ENCODE results near the gene UVSSA. TPM values are rescaled to one million over a fixed set of nuclear protein-coding genes. Genes with fewer than 3 reads are reported as not detected.

UVSSA gene
- total RNA-seq, 1 experiment from 2014 or later = 3.6 TPM

GRCh38 chr4:1400831-1401408 lies 53.9 kb downstream of the UVSSA start:
- DNase-seq (ENCODE audit: low spot score) = no peak
- in situ Hi-C loops (cut with HindIII; ENCODE audit: low sequenced_read_pairs) = loop anchor here (25.0 kb wide), 1 partner anchor 236 kb away; no protein-coding TSS in a partner anchor

DNA sequence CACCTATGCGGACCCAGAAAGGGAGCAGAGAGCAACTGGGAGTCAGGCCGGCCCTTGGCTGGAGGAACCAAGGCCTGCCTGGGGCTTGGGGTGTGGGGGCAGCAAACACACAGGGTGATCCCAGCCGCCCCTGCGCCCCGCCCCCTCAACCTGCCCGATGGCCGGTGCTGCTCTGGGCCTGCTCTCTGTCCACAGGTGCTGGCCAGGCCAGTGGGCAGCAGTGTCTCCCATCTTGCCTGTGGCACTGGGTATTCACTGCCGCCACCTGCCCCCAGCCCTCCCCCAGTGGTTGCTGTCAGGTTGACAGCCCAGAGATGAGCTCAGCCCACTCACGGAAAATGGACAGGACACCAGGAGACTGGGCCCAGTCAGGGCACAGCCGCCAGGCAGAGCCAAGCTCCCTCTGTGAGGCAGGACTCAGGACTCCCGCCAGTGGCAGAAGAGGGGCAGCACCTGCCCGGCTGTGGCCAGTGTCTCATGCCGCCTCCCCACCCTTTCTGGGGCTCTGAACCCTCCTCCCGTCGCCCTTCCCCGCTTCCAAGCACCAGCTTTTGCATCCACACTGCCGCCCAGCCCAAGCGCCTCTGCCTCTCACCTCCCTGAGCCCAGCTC lies 54.5 kb downstream of the UVSSA start:
- DNase-seq (ENCODE audit: low spot score) = no peak
- in situ Hi-C loops (cut with HindIII; ENCODE audit: low sequenced_read_pairs) = loop anchor here (25.0 kb wide), 1 partner anchor 236 kb away; no protein-coding TSS in a partner anchor

DNA sequence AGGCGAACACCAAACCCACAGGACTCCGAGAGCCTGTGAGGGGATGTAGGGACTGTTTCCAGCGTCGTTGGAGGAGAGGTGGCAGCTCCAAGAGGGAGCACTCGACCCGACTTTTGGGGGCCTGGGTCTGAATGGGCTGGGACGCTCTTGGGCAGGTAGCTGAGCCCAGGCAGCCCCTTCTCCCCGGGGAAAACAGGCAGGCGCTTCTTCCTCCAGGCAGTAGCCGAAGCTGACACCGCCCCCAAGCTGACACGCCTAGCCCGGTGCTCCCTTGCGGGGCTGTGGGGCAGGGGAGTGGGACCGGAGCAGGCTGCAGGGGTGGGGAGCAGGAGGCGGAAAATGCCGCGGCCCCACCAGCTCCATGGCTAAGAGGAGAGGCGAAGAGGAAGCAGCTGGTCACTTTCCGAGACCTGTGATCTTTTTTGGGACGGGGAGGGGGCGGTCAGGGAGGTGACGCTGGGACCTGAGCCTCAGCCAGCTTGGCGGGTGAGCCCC lies 55.1 kb downstream of the UVSSA start:
- DNase-seq (ENCODE audit: low spot score) = no peak
- in situ Hi-C loops (cut with HindIII; ENCODE audit: low sequenced_read_pairs) = loop anchor here (25.0 kb wide), 1 partner anchor 235 kb away; no protein-coding TSS in a partner anchor

- no peak for DNase-seq (ENCODE audit: low spot score)
- in situ Hi-C loops (cut with HindIII; ENCODE audit: low sequenced_read_pairs) = loop anchor here (25.0 kb wide), 1 partner anchor 235 kb away; no protein-coding TSS in a partner anchor
Measured at GRCh38 chr4:1402516-1403091, 55.6 kb downstream of the UVSSA start.

GRCh38 chr4:1403177-1403583 lies 56.2 kb downstream of the UVSSA start:
- DNase-seq (ENCODE audit: low spot score) = no peak
- in situ Hi-C loops (cut with HindIII; ENCODE audit: low sequenced_read_pairs) = loop anchor here (25.0 kb wide), 1 partner anchor 234 kb away; no protein-coding TSS in a partner anchor

DNA sequence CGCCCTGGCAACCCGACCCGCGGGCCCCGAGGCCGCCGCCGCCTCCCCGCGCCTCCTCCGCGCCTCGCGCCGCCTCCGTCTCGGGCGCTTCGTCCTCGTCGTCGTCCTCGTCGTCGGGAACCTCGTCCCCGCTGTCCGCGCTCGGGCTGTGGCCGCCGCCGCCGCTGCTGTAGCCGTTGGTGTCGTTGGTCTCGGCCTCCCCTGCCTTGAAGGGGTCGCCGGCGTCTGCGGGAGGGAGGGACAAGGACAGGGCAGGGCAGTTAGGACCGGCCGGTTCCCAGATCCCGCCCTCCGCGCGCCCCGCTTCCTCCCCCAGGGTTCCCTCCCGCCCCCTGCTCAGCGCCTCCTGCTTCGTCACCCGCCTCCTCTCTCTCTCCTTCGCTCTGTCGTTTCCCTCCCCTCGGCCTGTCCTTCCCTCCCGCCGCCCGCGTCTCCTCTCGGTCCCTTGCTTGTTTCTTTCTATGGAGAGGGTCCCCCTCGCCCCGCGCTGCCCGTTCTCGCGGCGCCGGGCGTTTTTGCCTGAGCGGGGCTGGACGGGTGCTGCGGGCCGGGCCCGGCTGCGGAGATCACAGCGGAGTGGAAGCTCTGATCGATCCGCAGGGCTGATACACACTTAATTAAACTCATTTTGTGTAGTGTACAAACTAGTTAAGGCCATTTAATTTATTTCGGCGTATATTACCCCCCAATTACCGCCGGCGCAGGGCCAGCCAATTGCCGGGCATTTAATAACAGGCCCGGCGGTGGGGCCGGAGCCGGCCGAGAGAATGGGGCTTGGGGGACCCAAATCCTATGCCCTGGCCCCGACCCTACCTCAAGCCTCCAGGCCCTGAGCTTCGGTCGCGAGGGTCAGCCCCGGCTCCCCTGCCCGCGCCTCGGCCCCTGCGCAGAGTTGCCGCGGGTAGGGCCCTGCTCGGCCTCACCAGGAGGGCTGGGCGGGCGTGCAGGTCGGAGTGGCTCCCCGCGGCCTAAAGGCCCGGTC lies 56.9 kb downstream of the UVSSA start:
- in situ Hi-C loops (cut with HindIII; ENCODE audit: low sequenced_read_pairs) = loop anchor here (25.0 kb wide), 1 partner anchor 233 kb away; no protein-coding TSS in a partner anchor
- no peak for DNase-seq (ENCODE audit: low spot score)

DNA sequence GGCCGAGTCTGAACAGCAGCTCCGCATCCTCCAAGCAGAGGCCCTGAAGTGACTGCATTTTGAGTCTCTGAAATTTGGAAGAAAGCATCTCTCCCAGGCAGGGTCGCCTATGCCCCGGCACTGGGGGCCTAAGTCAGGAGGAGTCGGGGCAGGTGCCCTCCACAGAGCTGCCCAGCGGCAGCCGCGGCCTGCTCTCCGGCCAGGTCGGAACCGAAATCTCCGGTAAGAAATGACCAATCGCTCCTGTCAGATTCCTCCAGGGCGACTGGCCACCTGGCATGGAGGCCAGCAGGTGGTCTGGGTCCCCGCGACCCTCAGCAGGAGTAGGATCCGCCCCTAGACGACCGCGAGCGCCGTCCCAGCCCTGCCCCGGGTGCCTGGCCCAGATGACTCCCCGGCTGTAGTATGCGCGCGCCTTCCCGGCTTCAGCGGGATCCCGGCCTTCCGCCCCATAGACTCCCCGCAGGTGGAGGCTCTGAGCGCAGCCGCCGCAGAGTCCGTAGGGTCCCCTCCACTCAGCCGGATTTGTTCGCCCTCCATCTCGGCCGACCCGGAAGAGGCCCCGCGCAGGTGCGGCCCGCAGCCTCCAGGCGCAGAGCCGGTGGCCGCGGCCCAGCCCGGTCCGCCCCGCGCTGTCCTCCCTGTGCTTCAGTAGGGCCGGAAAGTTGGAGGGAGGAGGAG lies 57.7 kb downstream of the UVSSA start:
- in situ Hi-C loops (cut with HindIII; ENCODE audit: low sequenced_read_pairs) = loop anchor here (25.0 kb wide), 1 partner anchor 233 kb away; no protein-coding TSS in a partner anchor
- DNase-seq (ENCODE audit: low spot score) = no peak

DNA sequence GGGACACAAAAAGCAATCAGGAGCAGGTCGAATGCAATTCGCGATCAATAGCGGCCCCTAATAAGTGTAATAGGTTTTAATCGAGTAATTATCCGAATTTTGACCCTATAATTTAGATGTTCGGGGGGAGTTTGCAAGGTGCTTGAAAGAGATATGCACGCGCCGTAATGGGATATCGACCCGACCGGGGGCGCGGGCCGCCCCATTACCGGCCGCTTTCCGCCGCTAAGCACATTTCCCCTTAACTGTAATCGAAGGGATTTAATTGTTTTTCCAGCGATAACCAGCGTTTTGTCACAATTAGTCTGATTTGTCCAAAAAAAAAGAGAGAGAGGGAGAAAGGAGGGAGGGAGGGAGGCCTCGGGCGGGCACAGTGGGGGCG lies 58.2 kb downstream of the UVSSA start:
- in situ Hi-C loops (cut with HindIII; ENCODE audit: low sequenced_read_pairs) = loop anchor here (25.0 kb wide), 1 partner anchor 232 kb away; no protein-coding TSS in a partner anchor
- DNase-seq (ENCODE audit: low spot score) = no peak

DNA sequence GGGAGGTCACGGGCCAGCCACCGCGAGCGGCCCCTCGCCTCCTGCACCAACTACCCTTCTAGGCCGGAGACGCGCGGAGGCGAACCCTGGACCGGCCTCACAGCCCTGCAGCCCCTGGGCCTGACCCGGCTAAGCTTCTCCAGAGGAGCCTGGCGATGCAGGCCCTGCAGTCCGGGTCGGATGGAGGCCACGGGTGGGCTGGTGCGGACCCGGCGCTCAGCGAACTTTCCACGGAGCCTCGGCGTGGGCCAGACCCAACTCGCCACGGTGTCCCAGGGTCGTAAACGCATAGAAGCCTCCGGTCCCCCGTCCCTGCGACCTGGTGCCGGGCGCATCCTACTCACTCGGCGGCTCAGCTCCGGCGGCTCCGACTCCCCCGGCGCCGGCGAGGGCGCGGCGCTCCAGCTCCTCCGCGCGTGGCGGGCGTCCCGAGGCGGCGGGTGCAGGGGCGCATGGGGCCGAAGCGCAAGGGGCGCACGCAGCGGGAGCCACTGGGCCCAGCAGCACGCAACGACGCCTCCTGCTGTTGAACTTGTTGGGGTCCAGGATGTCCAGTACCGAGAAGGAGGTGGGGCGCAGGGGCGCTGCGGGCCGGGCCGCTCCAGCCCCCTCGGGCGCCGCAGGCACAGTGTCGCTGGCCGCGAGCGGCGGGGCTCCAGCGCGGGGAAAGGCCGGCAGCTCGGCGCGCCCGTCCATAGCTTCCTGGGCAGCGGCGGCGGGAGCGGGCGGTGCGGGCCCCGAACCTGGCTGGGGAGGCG lies 58.8 kb downstream of the UVSSA start:
- in situ Hi-C loops (cut with HindIII; ENCODE audit: low sequenced_read_pairs) = loop anchor here (25.0 kb wide), 1 partner anchor 231 kb away; no protein-coding TSS in a partner anchor
- no peak for DNase-seq (ENCODE audit: low spot score)

- DNase-seq (ENCODE audit: low spot score) = no peak
- in situ Hi-C loops (cut with HindIII; ENCODE audit: low sequenced_read_pairs) = loop anchor here (25.0 kb wide), 1 partner anchor 231 kb away; no protein-coding TSS in a partner anchor
Measured at GRCh38 chr4:1406394-1406980, 59.5 kb downstream of the UVSSA start, which contains the start of gene NKX1-1. Gene NKX1-1 (minus strand): TSS chr4:1406442. CDS start chr4:1406442, 0 bp downstream.

DNA sequence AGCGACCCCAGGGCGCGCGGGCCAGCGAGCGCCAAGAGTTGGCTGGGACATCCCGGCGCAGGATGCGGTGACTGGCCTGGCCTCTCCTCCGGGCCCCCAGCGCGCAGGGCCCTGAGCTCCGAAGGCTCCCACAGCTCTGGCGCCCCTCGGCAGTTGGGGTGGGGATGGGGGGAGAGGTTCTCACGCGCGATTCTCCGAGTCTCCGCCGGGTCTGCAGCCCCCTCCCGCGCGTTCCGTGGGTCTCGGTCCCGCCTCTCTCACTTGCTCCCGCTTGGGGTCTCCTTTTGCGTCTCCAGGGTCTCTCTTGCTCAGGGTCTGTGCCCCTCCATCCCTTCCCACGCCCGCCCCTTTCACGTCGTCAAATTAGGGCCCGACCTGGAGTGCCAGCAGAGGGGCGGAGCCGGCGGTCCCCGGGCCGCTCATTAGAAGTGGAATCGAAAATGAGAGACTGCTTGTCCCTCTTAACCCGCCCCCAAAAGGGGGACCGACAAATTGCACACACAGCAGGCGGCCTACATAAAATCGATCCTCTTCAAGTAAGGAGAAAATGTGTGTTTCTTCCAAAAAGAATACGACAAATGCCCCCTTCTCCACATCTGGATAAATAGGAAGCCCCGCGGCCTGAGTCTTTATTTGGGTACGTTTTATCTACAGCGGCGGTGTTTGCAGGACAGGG lies 60.1 kb downstream of the UVSSA start:
- in situ Hi-C loops (cut with HindIII; ENCODE audit: low sequenced_read_pairs) = loop anchor here (25.0 kb wide), 1 partner anchor 230 kb away; no protein-coding TSS in a partner anchor
- no peak for DNase-seq (ENCODE audit: low spot score)

DNA sequence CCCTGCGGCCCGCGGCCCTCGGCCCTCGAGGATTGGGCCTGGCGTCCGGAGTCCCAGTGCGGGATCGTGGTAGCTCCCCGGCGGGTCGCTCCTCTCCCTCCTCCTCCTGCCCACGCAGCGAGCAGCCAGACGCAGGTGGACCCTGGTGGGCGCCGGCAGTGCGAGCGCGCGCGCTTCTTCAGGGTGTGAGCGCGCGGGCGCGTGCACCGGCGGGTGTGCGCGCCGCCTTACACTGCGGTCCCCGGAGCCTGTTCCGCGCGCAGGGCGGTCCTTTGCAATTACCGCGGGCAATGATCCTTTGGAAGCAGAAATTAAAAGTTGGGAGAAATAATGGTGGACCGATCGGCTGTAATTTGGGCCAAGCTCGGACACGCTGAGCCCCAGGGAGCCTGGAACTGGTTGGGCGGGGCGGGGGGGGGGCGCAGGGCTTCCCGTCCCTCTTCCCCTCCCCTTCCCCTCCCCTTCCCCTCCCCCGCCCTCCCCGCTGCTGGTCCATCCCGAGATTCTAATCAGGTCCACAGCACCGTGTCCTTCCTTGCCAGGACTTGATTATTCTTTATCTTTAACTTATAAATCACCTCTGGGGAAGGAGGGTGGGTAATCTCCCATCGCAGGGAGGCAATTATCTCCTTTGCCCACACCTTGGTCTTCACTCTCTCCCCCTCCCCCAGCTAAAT lies 60.8 kb downstream of the UVSSA start:
- in situ Hi-C loops (cut with HindIII; ENCODE audit: low sequenced_read_pairs) = loop anchor here (25.0 kb wide), 1 partner anchor 230 kb away; no protein-coding TSS in a partner anchor
- no peak for DNase-seq (ENCODE audit: low spot score)

- DNase-seq (ENCODE audit: low spot score) = no peak
- in situ Hi-C loops (cut with HindIII; ENCODE audit: low sequenced_read_pairs) = loop anchor here (25.0 kb wide), 1 partner anchor 229 kb away; no protein-coding TSS in a partner anchor
Measured at GRCh38 chr4:1408418-1408817, 61.4 kb downstream of the UVSSA start.

GRCh38 chr4:1409079-1409478 lies 62.1 kb downstream of the UVSSA start:
- no peak for DNase-seq (ENCODE audit: low spot score)
- in situ Hi-C loops (cut with HindIII; ENCODE audit: low sequenced_read_pairs) = loop anchor here (25.0 kb wide), 1 partner anchor 228 kb away; no protein-coding TSS in a partner anchor

DNA sequence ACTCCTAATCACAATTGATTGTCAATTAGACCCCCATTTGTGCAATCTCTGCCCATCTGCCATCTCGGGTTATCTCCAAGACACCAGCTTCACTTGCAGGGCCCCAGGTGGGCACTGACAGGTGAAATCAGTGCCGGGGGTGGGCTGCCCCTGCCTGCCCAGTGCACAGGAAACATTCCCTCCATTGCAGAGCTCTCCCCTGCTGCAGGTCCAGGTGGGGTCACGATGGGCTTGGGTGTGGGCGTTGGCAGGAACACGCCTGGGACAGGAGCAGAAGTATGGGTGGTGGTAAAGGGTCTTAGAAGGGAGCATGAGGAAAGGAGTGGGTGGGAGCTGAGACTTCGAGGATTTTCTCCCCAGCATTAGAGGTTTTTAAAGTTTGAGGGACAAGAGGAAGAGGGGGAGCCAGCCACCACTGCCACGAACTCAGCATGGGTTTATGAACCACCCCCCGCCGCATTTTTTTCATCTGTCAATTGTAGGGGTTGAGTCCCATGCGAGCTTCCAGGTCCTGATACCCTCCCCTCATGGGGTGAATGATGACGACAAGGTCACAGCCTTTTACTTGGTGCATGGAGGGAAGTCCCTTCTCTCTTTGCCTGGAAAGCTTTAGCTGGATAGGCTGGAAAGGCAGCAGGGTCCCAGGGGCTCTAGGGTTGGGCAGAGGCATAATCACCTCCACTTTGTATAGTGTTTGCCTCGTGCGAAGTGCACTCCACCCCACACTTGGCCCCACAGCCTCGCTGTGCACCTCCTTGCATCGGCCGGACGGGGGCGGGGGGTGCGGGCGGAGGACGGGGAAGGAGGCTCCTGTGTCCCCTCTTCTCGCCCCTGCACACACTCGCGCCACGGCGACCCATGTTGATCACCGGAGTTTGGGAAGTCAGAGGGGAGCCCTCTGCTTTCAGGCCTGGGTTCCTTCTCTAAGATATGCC lies 62.8 kb downstream of the UVSSA start:
- DNase-seq (ENCODE audit: low spot score) = no peak
- in situ Hi-C loops (cut with HindIII; ENCODE audit: low sequenced_read_pairs) = loop anchor here (25.0 kb wide), 1 partner anchor 228 kb away; no protein-coding TSS in a partner anchor
